GM23338 (cell line): Measurements from ENCODE around the gene NRROS.

ENCODE experiments used
- CTCF ChIP-seq, 2 experiments: fragments of 200-600 bp in 1 of 2; sonication (generic) in 1 of 2; conservative IDR thresholded peaks; 2 replicates each; pipeline versions ENCODE4 v1.5.1 to v1.6.1; 2016 to 2017; ENCODE audit warnings: antibody characterized with exemption in 2 of 2, low read depth in 2 of 2, mild to moderate bottlenecking in 2 of 2, moderate library complexity in 1 of 2
- EZH2 ChIP-seq: fragments of 200-600 bp; sonication (generic); IDR thresholded peaks from one replicate; pipeline ENCODE4 v1.8.0; 2017; ENCODE audit warnings: antibody characterized with exemption, mild to moderate bottlenecking, low read depth; ENCODE audit not compliant: unreplicated experiment
- EZH2phosphoT487 ChIP-seq: fragments of 200-600 bp; sonication (generic); IDR thresholded peaks from one replicate; pipeline ENCODE4 v1.8.1; 2018; ENCODE audit warnings: antibody characterized with exemption; ENCODE audit not compliant: unreplicated experiment
- POLR2AphosphoS5 ChIP-seq: IDR thresholded peaks from 2 replicates; pipeline ENCODE4 v1.6.1; 2016; ENCODE audit warnings: antibody characterized with exemption, low read depth
- REST ChIP-seq: IDR thresholded peaks from one replicate; pipeline ENCODE4 v1.6.1; 2018; ENCODE audit warnings: antibody characterized with exemption; ENCODE audit not compliant: unreplicated experiment

- TF ChIP-seq CTCF (conservative IDR thresholded peaks at IDR 0.05; ENCODE audit: low read depth in 2 of 2), result no peak
- no peak for TF ChIP-seq EZH2
- no peak for TF ChIP-seq REST
- no peak for TF ChIP-seq POLR2AphosphoS5
- no peak for TF ChIP-seq EZH2phosphoT487
Observed at GRCh38 chr3:196673632-196674031, 34.1 kb downstream of the NRROS start.
